ENCODE data around the gene CTRL. TPM values are rescaled to one million over a fixed set of nuclear protein-coding genes. Genes with fewer than 3 reads are reported as not detected.

Gene CTRL
- total and polyA plus RNA-seq, 2 donors (not counting 3 experiments of a cell fraction or from before 2014, with no cell fraction given) = 1.0 to 1.1 TPM

- no peak for FAIRE-seq
- BruUV-seq (replicated peaks) = no TSS peak
- H3K36me3 ChIP-seq (ENCODE audit: control insufficient read depth in 2 of 2, extremely low read depth in 1 of 2, insufficient read depth in 2 of 2, low read length in 2 of 2) = peaks cover 28 to 81% of the 10 kb centered on the region in 2 experiments
- H3K9me3 ChIP-seq (replicated peaks; ENCODE audit: control insufficient read depth, insufficient read depth, low read length) = no peaks in the 10 kb centered on the region
- no peaks in the 10 kb centered on the region for H3K9me1 ChIP-seq (replicated peaks; ENCODE audit: control insufficient read depth, extremely low read depth, insufficient read depth, low read length)
- no peak overlapping the region for H3K27ac ChIP-seq (ENCODE audit: insufficient read depth, low read depth, low read length)
- H3K4me3 ChIP-seq (replicated peaks in 1 of 3; ENCODE audit: insufficient read depth in 1 of 3, low read depth in 1 of 3, low read length in 3 of 3) = no peak overlapping the region
- no peaks in the 10 kb centered on the region for H4K20me1 ChIP-seq (replicated peaks; ENCODE audit: control insufficient read depth, extremely low read depth, insufficient read depth, low read length)
- intact Hi-C loops (cut with micrococcal nuclease) = no loop called here
- H2AFZ ChIP-seq (ENCODE audit: low read depth, low read length) = no peak overlapping the region
- no peaks in the 10 kb centered on the region for H3K27me3 ChIP-seq (ENCODE audit: control insufficient read depth in 2 of 2, insufficient read depth in 2 of 2, low read length in 2 of 2)
- no peaks in the 10 kb centered on the region for H3K79me2 ChIP-seq (ENCODE audit: control insufficient read depth, insufficient read depth, low read length)
- ChIA-PET CTCF (interaction anchor here (0.8 to 2.8 kb wide), 4 partner anchors 24 to 95 kb away, joined by 3 to 9 read pairs (median 3); partner anchors contain the start of gene NRN1L), POLR2A (no interaction called here)
- H3K4me1 ChIP-seq (ENCODE audit: control insufficient read depth, extremely low read depth, insufficient read depth, low read length) = no peaks in the 10 kb centered on the region
- TF ChIP-seq, protein P1, sequence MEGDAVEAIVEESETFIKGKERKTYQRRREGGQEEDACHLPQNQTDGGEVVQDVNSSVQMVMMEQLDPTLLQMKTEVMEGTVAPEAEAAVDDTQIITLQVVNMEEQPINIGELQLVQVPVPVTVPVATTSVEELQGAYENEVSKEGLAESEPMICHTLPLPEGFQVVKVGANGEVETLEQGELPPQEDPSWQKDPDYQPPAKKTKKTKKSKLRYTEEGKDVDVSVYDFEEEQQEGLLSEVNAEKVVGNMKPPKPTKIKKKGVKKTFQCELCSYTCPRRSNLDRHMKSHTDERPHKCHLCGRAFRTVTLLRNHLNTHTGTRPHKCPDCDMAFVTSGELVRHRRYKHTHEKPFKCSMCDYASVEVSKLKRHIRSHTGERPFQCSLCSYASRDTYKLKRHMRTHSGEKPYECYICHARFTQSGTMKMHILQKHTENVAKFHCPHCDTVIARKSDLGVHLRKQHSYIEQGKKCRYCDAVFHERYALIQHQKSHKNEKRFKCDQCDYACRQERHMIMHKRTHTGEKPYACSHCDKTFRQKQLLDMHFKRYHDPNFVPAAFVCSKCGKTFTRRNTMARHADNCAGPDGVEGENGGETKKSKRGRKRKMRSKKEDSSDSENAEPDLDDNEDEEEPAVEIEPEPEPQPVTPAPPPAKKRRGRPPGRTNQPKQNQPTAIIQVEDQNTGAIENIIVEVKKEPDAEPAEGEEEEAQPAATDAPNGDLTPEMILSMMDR (IDR thresholded peaks at IDR 0.05; ENCODE audit: extremely low read depth in 1 of 2, insufficient read depth in 1 of 2, low read depth in 1 of 2, low read length in 2 of 2) = no peak
- TF ChIP-seq POLR2AphosphoS5 (IDR thresholded peaks at IDR 0.05; ENCODE audit: insufficient read depth, low read depth, low read length) (no peak), JUN (IDR thresholded peaks at IDR 0.05; ENCODE audit: borderline replicate concordance, insufficient read depth, insufficient read length, low read depth) (no peak), FOS (IDR thresholded peaks at IDR 0.05; ENCODE audit: borderline replicate concordance, insufficient read depth, low read length) (no peak), MYC (IDR thresholded peaks at IDR 0.05; ENCODE audit: low read depth, low read length) (no peak), GATA2 (IDR thresholded peaks at IDR 0.05; ENCODE audit: insufficient read depth, insufficient read length, low read depth, low read length) (no peak)
- TF ChIP-seq, protein P2, sequence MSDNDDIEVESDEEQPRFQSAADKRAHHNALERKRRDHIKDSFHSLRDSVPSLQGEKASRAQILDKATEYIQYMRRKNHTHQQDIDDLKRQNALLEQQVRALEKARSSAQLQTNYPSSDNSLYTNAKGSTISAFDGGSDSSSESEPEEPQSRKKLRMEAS (IDR thresholded peaks at IDR 0.05; ENCODE audit: insufficient read depth, insufficient read length) = no peak
- no peak for DNase-seq (ENCODE audit: low read depth, low spot score)
- dilution Hi-C loops (cut with MboI; ENCODE audit: extremely low pct_ligation_motif_present, low sequenced_read_pairs) = no loop called here
- H3K9ac ChIP-seq (replicated peaks; ENCODE audit: extremely low read depth, insufficient read depth, low read length) = no peak overlapping the region
- no peak overlapping the region for H3K4me2 ChIP-seq (ENCODE audit: insufficient read depth, low read length)
These were observed 18.7 kb upstream of the CTRL start for GRCh38 chr16:67950335-67950843.

Measured in endothelial cell of umbilical vein (primary cell).